RPMI8226 (cell line): Measurements from ENCODE around the gene DOCK2.

Experiments
- DNase-seq: peaks from one replicate; pipeline ENCODE4 v3.0.0-alpha.2; 2015

DOCK2 gene

DNA sequence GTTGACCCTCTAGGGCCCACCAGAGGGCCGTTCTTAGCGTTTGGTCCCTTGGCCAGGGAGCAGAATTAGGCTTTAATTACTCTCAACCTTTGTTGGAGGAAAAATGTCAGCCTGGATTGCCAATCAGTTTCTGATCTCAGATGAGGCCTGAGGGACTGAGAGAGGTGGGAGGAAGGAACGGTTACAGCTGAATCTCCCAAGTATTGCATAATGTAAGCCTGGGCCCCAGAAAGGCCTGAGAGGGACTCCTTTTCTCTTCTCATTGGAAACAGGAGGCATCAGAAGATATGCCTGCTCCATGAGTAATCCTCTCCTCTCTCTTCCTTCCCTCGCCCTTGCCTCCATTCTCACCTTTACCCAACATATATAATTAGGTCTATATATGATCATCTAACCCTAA lies 237.5 kb downstream of the DOCK2 start:
- no peak for DNase-seq

DNA sequence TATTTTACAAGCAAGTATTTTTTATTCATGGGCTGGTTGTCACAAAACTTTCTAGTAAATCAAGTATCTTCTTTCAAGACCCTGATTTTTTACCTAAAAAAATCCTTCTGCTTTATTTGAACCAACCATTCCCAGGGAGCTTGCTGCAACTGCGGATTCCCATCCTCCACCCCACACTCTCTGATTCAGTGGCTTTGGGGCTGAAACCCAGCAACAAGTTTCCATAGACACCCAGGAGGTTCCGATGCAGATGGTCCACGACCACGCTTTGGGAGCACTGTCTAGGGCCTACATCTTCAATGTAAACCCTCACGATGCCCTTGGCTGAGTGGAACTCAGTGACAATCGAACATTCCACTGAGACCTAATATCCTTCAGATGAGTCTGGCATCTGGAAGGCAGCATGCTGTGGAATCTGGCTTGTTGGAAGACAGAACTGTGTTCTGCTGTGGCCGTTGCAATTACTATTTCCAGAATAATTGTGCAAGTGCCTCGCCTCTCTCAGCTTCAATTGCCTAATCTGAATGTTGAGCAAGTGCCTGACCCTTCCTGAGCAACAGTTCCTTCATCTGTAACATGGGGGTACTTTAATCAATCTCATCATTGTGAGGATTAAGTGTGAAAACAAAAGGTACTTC lies 238.1 kb downstream of the DOCK2 start:
- DNase-seq, result no peak

DNA sequence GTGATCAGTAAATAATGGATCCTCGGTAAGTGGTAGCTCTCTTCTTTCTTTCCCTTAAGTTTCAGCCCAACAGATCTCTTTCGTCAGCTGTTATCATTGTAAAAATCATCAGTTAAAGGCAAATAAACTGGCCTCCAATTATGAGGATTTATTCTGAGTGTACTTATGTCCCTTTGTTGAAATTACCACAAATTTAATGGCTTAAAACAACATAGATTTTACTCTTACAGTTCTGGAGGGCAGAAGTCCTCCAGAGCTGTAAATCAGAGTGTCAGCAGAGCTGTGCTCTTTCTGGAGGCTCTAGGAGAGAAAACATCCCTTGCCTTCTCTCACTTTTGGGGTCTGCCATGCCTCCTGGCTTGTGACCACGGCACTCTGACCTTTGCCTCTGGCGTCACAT lies 238.7 kb downstream of the DOCK2 start:
- DNase-seq, result no peak

DNA sequence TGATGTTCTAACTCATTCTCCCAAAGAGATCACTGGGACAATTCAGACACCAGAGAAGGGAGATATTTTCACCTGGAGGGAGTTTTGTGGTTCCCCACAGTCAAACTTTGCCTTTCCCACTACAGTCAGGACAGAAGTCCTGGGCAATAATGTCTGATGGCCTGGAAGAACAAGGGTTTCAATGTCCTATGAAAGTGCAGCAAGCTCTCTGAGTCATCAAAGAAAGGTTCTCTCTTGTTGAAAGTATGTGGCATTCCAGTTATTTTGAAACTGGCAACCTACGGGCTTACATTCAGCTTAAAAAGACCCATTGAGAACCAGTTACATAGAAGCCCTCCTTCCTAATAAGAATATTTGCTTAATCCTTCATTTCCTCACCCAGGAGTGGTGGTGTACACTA lies 239.3 kb downstream of the DOCK2 start:
- DNase-seq, result no peak

DNA sequence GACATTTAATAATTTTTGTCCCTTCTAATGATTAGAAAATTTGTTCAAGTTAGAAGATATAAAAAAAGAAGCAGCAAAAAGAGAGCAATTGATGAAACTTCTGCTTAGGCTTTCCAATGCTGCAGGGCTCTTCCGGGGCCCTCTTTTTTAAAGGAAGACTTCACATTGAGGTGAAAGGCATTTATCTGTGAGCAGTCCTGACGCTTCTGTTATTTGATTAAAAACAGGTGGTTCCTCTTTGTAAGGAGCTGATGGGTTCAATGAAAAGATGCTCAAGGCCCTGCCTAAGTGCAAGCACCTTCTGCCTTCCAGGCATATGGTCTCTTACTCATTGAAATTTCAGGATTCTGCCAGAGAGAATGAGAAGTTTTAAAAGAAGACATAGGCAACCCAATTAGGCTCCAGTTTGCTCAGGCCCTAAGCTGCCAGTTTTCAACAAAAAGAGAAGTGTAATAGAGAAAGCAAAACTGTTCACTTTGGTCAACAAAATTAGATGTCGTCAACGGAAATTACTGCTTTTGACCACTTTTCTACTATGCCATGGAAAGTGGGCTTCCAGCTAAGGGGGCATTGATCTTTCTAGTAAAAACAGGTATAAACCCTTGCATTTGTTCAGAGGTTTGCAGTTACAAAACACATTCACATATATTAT lies 243.1 kb downstream of the DOCK2 start:
- DNase-seq, result no peak

DNA sequence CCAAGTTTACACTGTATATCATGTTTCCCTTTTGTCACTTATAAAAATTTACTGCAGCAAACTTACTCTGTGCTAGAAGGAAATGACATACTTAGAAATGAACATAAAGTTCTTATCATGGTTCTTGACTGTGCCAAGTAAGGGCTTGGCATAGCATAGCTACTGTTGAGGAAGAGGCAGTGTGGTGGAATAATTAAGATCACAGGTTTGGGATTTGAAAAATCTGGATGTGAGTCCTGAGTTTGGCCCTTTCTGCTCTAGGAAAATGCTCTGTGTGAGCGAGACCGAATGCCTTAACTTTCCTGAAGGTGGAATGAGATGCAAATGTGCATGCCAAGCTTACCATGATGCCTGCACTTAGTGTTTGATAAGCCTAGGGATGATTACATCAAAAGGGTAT lies 243.7 kb downstream of the DOCK2 start:
- DNase-seq, result no peak

DNA sequence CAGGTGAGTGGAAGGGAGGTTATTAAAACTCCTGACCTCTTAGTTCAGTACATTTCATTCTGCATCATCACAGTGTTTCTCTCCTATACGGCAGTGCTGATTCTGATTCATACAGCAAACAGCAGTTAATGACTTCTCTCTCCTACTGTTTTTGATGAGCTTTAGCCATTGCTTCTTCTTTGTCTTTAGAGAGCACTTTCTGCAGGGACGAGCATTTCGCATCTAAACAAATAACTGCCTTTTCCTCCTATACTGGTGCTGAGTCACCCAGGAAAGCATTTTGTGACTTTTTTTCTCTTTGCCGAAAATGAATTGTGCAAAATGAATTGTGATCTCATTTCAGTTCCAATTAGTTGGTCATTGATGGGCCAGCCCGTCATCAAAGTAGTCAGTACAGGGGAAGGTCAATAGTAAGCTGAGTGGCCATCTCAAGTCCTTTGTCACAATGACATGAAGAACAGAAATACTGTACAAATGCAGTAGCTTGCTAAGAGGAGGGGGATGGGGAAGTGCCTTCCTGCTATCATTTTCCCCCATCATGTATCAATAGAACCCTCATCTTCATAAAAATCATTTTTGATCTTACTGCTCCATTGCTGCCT lies 244.7 kb downstream of the DOCK2 start:
- no peak for DNase-seq

DNA sequence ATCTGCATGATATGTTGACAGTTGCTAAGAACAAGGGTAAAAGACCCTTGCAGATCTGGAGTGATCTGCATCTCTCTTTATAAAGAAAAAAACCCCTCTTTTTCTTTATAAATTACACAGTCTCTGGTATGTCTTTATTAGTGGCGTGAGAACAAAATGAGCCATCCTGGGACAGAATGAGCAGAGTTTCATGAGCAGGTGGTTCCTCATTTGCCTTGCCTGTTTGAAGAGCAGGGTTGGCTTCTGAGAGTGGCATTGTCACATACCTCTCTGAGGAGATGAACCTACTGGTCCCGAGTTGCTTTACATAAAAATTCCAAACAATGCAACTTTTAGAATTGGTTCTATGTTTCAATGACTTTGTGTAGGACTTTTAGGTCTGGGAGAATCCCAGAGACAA lies 249.0 kb downstream of the DOCK2 start:
- DNase-seq, result no peak

DNA sequence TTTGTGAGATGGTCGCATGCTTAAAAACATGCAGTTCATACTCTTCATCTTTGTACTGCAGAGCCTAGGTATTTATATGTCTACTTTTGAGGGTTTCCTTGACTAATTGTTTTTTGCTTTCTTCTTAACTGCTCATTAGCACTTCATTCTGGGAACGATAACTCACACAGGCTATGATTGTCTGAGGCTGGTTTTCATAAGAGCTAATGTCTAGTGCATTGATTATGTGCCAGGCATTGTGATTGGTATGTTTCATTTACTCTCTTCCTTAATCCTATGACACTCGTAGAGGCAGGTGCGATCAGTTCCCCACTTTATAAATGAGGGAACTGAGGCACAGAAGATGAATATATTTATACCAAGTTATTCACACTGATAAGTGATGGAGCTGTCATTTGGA lies 249.6 kb downstream of the DOCK2 start:
- DNase-seq, result no peak

DNA sequence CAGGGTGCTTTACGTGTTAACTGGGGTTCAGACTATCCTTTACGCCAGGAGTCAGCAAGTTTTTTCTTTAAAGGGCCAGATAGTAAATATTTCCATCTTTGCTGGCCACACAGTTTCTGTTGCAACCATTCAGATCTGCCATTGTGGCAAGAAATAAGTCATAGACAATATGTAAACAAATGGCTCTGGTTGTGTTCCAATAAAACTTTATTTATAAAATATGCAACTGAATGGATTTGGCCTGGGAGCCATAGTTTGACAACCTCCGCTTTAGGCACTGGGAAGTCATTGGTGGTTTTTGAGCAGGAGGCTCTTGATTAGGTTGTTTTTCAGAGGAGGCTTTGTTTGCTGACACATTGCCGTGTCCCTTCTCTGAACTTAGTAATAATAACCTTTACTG lies 252.5 kb downstream of the DOCK2 start:
- DNase-seq, result no peak

DNA sequence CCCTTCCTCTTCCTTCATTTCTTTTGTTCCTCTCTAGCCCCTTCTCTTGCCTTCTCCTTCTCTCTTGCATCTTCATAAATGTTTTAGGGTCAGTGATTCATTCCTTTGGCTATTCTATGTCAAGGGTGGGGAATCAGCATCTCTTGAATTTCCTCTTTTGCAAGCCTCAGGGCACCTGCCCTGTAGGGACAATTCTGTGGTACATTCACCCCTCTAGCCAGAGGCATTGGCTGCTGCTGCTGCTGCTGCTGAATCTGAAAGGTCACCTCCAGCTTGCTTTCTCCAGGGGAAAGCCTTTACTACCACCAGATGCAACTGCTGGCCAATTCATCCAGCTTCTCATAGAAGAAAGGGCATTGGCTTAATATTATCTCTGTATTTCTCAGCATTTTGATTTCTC lies 255.9 kb downstream of the DOCK2 start:
- no peak for DNase-seq

DNA sequence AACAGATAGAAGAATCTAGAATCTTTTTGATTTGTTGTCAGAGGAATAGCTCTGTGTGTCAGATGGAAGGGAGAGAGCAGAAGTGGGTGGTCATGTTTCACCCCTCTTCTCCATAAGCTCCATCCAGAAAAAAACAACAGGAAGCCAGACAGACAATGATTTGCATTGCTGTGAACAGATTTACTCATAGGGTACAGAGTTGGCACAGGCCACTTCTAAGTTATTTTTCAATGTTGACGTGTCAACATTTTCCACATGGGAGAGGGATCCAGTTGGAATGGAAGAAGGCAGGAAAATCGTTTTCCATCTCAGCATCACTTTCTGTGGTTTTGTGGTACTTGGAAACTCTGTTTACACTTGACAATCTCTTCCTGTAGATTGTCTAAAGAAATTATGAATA lies 256.5 kb downstream of the DOCK2 start:
- no peak for DNase-seq

DNA sequence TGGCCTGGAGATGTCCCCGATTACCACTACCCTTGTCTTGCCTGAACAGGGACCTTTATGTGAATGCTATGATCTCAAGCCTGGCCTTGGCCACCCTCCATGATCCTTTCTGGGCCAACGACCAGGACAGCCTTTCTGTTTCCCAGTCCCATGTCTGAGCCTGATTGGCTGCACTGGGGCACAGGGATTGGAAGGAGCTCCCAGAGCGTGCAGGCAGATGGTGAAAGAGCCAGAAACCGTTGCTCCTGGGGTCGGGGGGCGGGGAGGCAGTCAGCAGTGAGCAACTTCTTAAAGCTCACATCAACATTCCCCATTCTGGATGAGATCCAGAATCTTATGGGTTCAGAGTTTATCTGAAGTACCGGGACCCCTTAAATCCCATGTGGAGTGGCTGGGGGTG lies 258.9 kb downstream of the DOCK2 start:
- no peak for DNase-seq

DNA sequence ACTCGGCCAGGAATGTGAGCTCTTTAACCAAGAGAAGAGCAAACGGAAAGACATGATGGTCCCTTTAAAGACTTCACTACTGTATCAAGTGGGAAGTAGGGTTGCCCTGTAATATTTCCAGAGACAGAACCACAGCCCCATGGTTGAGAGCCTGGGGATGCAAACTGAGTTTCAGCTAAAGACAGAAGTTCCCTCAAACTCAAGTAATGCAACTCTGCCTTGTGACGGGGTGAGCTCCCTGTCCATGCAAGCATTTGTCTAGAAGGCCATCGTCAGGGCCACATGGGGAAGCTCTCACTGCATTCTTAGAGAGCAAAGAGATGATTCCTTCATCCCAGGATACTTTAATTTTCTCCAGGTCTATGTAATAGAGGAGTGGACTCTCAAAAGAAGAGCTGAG lies 260.4 kb downstream of the DOCK2 start:
- DNase-seq, result no peak

DNA sequence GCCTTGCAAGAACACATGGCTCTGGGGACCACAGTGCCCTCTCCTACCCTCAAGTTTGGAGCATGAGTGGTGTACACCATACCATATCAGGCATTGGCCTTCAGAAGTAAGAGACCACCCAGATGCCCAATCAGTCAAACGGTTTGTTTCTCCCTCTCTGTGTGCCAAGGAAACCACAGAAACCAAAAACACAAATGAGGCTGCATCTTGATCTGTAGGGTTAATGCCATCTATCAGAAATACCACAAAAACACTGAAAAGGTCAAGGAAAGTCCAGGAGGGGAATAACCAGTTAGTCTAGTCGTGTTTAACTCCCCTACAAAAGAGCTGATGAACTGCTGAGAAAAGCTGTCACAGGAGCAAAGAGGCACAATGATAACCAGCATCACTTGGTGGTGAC lies 264.8 kb downstream of the DOCK2 start:
- DNase-seq, result no peak

DNA sequence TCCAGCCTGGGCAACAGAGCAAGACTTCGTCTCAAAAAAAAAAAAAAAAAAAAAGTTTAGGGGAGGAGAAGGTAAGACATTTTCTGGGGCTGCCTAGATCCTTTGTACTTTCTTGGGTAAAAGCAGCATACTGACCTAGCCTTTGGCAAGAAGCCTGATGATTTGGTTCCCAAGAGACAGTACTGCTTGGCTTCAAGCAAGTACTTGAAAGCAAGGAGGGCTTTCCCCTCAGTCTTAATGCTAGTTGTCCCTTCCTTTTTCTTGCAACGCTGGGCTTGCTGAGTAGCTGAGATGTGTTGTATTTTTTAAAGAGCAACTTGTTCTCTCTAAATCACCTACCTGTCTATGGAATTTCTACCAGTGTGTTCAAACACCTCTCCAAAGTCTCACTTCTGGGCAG lies 267.0 kb downstream of the DOCK2 start:
- DNase-seq, result no peak

DNA sequence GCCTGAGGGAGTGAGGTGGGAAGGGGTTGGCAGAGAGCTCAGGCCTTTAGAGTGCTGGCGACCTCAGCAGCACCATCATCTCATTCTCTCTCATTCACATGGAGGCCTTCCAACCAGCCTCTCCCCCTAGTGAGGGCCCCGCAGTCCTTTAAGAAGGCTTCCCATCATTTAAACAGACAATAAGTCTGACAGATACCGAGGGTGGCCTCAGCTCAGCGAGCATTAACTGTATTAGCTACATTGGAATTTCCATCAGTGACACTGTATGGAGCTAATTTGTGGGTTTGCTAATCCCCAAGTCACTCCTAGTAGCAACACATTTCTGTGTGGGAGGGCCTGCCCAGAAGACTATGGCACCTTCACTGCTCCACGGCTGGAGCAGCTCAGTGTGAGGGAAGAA lies 267.4 kb downstream of the DOCK2 start:
- no peak for DNase-seq

DNA sequence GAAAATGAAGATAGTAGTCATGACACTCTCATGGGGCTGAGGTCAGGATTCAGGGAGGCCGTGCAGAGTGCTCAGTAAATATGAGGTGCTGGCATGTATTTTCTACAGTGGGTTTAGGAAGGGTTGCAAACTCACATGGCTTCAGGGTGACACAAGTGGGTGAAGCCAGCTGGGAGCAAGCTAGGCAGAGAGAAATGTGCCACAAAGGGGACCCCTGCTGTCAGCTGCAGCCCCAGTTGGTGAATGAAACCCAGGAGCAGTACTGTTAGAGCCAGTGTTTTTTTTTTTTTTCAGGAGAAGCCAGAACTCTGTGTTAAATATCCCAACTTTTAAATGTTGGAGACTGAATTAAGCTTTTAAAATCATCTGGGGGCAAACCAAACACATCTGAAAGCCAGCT lies 267.9 kb downstream of the DOCK2 start:
- DNase-seq, result no peak

DNA sequence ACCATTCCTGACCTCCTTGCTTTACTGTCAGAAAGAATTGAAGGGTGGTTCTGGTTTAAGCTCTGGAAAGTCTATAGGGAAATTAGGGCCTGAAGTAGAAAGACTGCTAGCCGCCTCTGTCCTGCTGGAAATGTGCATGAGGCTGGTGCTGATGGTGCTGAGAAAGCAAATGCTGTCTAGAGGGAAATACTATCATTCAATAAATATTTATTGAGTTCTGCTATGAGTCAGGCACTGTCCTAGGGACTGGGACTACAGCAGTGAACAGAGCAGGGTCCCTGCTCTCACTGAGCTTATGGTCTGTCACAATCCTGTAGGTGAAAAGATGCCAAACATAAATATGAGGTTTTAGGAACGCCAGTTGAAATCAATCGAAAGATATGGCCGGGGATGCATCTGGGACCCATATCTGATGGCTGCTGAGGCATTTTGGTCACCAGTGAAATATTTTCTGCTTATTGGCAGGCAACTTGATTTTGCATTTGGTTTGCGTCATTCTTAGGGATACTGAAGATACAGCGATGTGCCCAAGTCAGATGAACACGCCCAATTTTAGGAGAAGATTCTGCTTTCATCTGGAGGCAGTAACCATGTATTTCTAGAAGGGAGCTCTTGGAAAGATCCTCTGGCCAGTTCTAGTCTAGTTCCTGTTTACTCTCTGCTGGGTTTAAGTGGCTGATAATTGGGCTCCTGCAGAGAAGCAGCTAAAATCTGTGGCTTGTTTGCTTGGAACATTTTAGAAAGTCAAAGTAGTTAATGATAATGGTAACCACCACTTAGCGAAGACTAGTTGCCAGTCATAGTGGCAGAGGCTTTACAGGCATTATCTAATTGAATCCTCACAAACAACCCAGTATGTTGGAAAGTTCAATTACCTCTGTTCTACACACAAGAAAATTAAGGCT lies 269.9 kb downstream of the DOCK2 start:
- DNase-seq, result no peak

DNA sequence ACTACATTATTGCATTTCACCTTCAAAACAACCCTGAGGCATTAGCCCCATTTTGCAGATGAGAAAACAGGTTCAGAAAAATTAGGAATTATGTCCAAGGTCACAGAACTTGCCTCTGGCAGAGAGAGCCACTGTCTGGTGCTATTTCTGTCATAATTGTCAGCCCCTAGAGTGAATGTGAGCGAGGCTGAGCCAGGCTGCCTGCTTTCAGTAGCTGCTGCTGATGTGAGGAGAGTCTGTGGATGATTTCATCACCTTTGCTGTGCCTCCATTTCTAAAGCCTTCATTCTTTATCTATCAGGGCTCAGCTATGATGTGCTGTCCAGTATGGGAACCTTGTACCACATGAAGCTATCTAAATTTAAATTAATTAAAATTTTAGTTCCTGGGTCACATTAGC lies 271.8 kb downstream of the DOCK2 start:
- no peak for DNase-seq

DNA sequence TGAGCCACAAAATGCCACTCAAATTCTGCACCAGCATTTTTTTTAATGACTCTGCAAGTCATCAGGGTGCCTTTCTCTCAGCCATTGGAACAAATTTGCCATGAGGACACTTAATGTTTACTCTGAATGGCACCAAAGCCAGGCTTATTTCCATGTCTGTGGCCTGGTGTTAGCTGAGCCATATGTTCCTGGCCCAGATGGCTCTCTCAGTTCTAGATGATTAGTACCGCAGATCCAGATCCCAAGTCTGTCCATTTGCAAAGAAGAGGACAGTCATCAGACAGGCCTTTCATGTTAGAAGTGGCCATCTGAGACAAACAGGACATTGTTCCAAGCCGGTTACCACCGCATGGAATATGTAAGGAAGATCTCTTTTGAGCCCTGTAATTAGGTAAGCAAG lies 272.9 kb downstream of the DOCK2 start:
- no peak for DNase-seq

DNA sequence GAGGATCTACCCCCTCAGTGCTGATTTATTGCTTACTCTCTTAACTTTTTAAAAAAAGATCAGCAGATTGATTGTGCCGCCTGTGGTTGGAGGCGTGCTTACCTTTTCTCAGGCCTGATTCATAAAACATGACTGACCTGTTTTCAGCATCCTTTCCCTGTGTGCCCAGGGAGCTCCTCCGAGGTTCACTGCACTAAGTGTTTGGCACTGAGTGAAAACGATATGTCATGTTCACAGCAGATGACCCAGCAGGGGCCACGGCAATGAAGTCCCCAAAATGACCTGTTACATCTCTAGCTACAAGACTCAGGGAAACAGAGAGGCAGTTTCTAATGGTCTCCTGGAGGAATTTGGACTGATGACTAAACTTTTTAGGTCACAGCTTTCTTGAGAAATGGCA lies 273.3 kb downstream of the DOCK2 start:
- no peak for DNase-seq

DNA sequence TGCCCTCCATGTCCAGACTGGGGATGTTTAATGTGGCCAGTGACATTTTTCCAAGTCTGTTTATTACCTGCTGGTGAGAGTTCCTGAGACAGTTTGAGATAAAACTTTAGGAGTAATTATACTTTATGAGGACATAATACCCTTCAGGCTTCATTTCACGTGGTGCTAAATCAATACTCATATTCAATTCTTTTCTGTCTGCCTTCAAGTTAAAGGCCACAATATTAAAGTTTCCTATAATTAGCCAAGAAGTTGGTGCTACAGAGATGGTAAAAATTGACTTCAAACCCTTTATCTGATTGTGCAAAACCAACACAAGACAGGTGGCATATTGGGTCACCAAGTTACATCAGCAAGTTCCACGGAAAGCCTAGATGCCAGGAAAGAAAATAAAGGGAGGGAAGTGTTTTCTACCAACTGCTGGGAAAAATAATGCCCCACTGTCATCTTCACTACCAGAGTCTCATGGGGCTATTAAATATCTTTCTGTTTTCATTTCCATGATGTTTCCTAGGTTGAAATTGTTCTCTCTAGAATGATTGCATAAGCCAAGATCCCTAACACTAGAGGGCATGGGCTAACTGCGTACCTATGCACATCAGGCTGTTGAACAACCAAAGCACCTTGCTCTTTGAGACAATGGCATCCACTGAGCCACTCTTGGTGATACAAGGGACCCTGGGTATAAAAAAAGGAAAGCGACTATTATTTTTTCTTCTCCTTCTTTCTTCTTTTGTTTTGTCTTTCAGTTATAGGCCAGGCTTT lies 274.6 kb downstream of the DOCK2 start:
- no peak for DNase-seq
